GM18907 (cell line): ENCODE measurements around the gene SLX4.
"Not testable (repeated sequence)": the region's sequence is repeated elsewhere in the genome, so short reads cannot be mapped to it uniquely, and the experiment has no call there.

ENCODE experiments used
- ATAC-seq: cut with Tn5 transposase; IDR thresholded peaks from one replicate; pipeline ENCODE4 v1.9.1; 2021; ENCODE audit warnings: mild to moderate bottlenecking, moderate library complexity; ENCODE audit not compliant: unreplicated experiment

SLX4 gene, protein sequence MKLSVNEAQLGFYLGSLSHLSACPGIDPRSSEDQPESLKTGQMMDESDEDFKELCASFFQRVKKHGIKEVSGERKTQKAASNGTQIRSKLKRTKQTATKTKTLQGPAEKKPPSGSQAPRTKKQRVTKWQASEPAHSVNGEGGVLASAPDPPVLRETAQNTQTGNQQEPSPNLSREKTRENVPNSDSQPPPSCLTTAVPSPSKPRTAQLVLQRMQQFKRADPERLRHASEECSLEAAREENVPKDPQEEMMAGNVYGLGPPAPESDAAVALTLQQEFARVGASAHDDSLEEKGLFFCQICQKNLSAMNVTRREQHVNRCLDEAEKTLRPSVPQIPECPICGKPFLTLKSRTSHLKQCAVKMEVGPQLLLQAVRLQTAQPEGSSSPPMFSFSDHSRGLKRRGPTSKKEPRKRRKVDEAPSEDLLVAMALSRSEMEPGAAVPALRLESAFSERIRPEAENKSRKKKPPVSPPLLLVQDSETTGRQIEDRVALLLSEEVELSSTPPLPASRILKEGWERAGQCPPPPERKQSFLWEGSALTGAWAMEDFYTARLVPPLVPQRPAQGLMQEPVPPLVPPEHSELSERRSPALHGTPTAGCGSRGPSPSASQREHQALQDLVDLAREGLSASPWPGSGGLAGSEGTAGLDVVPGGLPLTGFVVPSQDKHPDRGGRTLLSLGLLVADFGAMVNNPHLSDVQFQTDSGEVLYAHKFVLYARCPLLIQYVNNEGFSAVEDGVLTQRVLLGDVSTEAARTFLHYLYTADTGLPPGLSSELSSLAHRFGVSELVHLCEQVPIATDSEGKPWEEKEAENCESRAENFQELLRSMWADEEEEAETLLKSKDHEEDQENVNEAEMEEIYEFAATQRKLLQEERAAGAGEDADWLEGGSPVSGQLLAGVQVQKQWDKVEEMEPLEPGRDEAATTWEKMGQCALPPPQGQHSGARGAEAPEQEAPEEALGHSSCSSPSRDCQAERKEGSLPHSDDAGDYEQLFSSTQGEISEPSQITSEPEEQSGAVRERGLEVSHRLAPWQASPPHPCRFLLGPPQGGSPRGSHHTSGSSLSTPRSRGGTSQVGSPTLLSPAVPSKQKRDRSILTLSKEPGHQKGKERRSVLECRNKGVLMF (N-terminal part only)

DNA sequence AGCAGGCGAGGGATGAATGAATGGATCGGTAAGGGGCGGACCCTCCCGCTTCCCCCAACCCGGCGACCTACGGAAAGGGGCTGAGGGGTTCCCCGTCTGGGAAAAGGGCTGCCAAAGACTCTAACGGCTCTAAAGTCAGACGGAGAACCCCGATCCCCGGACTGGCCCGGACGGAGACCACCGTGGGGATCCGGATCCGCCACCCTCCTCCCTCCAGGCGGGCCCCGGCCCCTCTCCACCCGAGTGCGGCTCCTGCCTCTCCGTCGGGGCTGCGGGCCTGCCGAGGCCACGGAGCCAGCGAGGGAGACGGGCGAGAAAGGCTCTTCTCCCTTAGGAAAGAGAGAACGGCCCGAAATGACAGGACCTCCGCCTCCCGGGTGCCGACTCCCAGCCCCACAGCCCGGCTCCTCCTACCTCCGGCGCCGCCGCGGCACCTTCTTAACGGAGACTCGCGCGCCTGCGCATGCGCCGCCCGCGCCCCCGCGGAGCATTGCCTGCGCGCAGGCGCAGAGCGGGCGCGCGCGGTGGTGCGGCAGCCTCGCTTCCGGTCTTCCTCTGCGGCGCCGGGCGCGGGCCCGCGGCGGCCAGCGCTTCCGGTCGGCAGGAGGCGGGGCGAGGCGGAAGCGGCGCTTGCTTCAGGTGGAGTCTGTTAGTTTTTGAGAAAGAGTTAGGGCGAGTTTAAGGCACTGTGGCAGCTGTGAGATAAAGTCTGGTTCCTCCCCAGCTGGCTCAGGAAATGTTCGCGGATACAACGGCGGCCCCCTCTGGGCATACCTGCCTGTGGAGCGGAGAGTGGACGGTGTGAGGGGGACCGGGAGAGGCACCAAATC is at the start of gene SLX4:
SLX4 (minus strand) TSS at position 461 of the 830 bp plus-strand sequence. CDS start 2,642 bp downstream, outside the sequence.
- peak; percentile 82 for ATAC-seq

DNA sequence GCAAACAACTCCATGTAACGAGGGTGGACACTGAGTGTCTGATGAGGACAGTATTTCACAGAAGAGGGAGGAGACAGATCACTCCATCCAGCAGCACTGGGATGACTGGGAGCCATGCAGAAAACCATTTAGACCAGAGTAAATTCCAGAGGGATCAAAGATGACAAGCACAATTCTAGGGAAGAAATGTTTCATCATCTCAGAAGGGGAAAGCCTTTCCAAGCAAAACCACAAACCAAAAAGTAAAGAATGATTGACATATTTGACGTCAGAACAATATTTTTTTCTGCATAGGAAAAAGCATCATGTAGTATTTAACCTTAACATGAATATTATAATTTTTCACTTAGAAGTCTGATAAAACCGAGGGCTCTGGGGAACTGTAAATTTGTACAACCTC is 47.8 kb upstream of the SLX4 start:
- no peak for ATAC-seq

DNA sequence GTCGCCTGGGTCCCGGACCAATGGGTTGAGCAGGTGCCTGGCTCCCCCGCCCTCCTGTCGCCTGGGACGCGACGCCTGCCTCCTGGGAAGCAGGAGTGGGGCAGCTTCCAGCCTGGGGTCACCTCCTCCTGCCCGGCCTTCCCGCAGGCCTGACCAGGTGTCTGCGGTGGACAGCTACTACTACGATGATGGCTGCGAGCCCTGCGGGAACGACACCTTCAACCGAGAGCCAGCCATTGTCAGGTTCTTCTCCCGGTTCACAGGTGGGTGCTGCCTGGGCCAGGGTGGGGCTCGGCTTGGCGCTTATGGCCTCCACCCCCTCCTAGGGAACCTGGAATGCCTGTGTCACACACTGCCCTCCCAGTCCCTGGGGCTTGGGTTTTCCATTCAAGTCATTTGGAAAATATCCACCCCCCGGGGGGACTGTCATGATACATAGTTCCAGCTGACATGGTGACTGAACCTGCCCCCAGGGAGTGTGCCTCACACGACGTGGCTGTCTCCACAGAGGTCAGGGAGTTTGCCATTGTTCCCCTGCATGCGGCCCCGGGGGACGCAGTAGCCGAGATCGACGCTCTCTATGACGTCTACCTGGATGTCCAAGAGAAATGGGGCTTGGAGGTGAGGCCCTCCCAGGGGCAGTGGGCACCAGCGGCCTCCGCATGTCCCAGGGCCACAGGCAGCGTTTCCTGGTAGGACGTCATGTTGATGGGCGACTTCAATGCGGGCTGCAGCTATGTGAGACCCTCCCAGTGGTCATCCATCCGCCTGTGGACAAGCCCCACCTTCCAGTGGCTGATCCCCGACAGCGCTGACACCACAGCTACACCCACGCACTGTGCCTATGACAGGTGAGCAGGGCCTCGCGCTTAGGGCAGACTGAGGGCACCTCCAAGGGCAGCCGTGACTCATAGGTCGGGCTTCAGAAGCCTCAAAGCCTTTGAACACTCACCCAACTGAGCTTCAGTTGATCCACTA is 45.4 kb upstream of the SLX4 start:
- no peak for ATAC-seq

DNA sequence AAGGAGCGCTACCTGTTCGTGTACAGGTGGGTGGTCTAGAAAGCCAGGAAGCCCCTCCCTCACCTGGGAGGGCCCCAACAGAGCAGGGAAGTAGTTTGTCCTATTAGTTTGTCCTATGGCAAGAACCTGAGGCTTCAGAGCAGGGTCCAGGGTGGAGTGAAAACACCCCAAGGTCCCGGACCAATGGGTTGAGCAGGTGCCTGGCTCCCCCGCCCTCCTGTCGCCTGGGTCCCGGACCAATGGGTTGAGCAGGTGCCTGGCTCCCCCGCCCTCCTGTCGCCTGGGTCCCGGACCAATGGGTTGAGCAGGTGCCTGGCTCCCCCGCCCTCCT is 44.7 kb upstream of the SLX4 start:
- not testable (repeated sequence) for ATAC-seq

DNA sequence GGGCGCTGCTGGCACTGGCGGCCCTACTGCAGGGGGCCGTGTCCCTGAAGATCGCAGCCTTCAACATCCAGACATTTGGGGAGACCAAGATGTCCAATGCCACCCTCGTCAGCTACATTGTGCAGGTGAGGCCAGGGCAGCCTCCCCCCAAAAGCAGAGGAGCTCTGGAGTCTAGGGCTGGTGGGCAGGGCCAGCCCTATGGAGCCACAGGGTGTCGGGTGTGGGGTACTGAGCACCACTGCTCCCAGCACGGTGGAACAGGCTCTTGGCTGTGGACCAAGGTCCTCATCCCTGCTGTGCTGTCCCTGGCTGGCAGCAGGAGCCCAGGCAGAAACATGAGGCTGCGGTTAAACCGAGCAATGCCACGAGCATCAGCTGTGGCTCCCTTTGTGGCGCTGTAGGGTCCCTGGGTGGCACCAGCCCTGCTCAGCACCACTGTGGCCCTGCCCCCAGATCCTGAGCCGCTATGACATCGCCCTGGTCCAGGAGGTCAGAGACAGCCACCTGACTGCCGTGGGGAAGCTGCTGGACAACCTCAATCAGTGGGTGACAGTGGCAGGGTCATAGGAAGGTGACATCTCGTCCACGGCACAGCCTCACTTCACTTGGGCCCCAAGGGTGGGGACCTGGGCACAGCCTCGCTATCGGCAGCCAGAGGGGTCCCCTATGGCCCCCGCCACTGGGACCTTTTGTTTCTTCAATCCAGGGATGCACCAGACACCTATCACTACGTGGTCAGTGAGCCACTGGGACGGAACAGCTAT is 44.2 kb upstream of the SLX4 start:
- ATAC-seq = no peak

DNA sequence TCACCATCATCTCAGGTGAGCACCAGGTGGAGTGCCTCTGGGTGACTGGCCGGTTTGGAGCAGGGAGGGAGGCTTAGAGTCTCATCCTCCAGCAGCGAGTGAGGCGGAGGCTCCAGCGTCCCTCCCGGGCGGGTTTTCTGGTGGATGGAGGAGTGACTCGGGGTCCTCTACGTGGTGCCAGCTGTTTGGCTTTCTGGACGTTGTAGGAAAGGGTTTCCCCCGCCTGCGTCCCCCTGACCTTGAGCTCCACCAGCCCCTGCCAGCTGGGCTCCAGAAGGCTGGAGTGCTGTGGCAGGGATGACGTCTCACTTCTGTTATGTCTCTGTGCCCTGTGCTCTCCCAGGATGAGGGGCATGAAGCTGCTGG is 43.6 kb upstream of the SLX4 start:
- no peak for ATAC-seq

DNA sequence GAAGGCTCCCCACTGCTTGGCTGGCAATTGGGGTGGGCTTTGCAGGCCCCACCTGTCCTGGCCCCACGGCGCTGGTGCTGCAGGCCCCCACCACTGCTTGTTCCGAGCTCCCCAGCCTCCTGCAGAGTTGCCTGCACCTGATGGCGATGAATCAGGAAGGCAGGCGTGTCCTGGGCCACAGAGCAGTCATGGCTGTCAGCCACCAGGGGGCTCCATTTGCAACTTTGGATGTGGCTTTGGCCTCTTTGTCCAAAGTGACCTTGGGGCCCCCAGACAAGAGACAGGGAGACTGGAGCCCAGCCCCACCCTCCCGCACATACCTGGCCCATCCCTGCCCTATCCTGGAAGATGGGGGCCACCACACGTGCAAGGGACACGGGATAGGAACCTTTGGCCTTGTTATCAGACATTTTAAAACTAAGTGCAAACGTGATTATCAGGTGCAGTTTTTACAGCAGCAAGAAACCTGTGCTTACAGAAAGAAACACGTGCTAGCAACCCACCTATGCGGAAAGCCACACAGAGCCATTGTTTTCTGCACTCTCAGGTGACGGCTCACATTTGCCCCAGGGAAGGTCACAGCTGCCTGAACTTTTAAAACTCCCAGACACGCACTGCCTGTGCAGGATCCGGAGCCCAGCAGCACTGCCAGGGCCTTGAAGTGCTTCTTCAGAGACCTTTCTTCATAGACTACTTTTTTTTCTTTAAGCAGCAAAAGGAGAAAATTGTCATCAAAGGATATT is 43.0 kb upstream of the SLX4 start, which contains the start of gene DNASE1:
DNASE1 (plus strand) TSS at position 443 of the 743 bp plus-strand sequence. CDS start 683 bp downstream, outside the sequence.
- ATAC-seq = no peak

DNA sequence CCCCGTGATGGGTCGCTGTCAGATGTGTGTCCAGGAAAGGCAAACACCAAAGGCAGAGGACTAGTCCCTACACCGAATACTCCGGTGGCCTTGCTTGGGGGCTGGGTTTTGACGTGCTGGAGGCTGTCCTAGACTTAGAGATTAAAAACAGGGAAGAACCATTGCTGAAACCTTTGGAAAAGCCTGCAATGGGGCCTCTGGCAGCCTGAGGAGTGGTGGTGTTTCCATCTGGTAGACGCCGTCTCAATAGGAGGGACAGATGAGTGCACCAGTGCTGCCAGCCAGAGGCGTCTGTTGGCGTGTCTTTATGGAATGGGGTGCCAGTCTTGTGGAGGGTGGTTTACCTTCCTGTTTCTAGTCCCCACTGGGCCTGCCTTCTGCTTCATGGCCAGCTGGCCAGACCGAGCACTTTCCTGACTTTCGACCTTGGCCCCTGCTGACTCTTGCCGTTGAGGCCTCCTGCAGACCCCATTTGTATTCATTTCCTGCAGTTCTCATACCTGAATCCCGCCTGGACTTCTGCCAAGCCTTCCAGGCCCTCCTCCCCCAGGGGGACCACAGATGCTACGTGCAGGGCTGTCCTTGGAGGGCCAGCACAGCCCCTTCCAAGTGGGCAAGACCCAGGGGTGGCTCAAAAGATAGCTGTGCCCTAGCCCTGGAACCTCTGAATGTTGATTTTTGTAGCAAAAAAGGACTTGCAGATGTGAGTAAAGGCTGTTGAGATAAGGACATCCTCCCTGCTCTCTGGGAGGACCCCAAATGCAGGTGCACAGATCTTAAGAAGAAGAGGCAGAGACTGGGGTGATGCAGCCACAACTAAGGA is 41.2 kb upstream of the SLX4 start:
- no peak for ATAC-seq

DNA sequence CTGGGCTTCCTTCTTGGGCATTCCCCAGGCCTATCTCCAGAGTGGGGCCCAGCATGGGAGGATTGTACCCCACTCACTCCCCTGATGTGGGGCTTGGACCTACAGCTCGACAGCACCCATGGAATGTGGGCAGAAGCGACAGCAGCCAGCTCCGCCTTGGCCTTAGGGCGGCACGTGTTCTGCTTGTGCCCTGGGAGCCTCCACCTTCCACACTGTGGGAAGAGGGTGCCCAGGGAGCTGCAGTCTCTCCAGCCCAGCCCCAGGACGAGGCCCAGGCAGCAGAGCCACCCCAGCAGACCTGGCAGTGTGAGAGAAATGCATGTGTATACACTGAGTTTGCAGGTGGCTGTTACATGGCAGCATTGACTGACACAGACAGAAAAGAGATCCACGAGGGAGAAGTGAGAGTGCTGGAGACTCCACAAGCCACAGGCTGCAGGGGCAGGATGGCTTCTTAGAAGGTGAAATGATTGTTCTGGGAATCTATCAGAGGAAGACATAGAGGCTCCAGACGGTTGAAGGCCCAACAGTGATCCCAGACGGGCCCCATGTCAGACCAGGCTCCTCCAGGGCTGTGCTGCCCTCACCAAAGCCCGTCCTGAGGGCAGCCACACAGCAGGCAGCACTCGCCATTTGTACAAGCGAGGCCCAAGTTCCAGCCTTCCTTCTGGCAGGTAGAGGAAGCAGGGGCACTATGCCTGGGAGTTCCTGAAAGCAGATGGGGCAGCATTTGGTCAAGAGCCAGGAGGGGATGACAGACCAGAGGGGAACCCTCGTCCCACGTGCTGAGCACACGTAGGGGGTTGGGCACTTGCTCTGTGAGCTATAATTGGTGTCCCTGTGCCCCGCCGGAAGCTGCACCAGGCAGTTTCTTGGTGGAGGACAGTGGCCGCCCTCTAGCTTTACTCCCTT is 40.3 kb upstream of the SLX4 start:
- ATAC-seq = no peak

DNA sequence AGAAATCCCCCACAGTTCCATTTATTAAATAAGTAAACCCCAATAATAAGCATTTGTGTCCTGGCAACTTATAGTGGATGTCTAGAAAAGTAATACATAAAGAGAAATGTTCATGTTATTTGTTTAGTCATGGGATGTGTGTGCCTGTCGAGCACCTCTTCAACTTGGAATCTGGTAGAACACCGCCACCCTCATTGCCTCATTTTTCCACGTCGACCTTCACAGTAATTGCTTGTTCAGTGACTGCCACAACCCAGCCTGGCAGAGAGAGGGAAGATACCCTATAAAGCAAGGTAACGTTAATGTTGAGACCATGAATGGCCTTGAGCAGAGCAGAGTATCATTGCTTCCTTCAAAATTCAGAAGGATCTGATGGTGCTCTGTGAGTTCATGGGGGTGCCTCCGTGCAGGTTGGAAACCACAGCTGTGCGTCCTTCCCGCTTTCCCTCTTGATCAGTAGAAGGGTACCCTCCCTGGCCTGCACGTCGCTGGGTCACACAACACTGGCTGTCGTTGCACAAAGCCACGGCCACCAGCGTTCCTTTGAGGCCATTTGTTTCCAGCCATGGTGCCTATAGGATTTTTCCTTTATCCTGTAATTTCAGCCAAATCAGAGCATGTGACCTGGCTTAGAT is 39.3 kb upstream of the SLX4 start:
- no peak for ATAC-seq

DNA sequence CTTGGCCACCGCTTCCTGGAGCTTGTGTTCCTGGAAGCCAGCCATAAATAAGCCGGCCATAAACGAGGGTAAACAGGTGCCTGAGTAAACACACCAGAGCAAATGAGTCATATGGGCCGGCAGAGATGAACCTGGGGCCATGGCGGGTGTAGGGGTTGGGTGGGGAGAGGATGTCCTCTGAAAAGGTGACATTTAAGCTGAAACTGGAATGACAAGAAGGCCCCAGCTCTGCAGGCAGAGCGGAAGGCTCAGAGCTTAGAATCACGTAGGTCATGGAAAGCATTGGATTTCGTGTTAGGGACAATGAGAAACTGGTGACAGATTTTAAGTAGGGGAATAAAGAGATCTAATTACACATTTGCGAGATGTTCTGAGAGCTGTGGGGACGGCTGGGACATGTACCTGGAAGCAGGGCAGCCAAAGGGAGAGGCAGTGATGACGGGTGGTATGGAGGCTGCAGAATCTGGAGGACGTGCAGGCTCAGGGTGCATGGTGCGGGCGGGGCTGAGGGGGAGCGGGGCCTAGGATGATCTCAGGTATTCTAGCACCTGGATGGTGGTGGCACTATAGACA is 35.0 kb upstream of the SLX4 start:
- no peak for ATAC-seq

DNA sequence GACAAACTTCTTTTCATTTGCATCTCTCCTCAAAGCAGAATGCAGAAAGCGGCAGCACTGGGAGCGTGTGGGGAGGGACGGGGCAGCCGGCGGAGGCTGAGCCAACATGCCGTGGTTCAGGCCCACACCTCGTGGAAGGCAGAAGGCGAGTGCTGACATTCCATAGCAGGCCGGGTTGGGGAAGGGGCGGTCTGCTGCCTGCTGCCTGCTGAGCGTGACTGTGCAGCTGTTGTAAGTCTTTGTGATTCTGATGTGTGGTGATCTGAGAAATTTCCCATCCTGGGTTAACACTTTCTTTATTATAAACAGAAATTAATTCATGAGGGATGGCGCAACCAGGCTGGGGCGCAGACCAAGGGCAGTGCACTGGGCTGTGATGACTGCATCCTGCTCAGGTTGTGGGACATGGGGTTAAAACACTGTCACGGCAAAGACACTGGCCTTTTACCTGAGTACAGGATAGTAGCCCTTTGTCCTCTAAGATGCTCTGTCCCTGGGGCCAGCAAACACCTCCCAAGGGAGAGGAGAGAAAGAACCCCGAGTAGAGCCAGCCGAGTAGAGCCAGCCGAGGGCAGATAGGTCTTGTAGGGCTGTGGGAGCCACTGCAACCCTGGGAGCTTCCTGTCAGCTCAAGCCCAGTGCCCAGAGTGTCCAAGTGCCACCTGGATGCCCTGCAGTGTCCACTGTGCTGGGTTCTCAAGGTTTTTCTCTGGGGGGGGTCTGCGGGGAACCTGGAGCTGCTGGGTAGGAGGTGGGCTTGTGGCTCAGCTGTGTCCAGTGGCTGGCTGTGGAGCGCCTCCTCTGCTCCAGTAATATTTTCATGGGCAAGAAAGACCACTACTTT is 34.3 kb upstream of the SLX4 start:
- ATAC-seq = no peak

DNA sequence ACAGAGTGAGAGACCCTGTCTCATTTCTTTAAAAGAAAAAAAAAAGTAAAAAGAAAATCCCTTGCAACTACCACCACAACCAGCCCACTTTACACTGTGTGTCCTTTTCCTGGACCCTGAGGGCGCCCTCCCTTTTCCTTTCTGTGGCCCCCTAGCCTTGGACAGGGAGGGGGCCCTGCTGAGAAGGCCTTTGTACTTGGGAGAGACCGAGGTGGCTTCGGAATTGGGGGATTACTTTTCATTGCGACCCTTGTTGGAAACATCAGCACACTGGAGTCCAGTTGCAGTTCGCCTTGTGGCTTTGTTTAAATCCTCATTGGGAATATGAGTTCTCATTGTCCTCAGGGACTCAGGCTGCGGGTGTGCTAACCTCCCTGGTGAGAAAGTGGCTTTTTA is 33.7 kb upstream of the SLX4 start:
- ATAC-seq = no peak

DNA sequence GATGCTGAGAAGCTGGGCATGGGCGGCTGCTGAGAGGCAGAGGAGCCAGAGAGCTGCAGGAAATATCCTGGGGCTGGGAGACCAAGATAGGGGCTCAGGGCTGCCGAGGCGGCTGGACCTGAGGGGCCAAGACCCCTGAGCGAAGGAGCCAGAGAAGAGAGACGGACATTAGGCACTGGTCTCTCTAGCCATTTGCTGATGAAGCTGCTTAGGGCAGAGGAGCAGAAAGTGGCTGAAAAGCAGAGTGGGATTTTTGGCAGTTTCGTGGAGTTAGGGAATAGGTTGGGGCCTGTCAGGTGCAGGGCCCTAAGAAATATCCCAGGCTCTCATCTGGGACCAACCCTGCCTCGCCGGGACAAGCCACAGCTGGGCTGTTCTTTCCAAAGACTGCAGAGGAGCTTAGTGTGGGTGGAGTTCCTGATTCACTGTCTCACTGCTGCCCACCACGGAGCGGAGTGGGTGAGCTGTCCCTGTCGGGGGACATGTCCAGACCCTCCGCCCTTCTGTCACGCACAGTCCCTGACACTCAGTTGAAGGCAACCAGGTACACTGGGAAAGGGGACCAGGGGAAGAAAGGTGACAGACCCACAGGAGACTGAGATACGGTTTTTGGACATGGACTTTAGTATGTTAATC is 31.8 kb upstream of the SLX4 start:
- no peak for ATAC-seq
